Activated effector memory CD4-positive, alpha-beta T cell treated with Interleukin-2 at 50 U/mL for 16 hours (primary cell): Measurements from ENCODE around the gene UBE2U.

Experiments used
- DNase-seq: peaks from one replicate; pipeline ENCODE4 v3.0.0-alpha.2; 2020

Gene UBE2U

DNA sequence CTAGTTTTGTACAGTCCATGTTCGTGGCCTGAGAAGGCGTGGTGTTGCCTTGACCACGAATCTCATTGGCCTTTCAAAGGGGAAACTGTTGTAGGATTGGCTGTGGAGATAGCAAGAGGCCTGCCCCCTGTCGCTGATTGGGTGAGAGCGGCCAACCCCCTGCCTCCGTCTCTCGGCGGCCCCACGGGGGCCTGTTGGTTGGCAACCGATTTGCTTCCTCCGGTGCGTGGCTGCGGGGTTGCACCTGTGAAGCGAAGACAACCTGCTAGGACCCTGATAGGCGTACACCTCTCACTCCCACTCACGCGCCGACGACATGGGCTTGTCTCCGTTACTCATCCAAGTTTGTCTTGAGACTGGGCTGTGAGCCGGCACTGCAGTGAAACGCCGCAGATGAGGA is at the start of gene UBE2U:
TSS of gene UBE2U (plus strand) at position 204 of the 400 bp plus-strand sequence. CDS start 428 bp downstream, outside the sequence.
- DNase-seq, result no peak

- no peak for DNase-seq
Measured at GRCh38 chr1:64155278-64155677, 48.1 kb upstream of the UBE2U start.

DNA sequence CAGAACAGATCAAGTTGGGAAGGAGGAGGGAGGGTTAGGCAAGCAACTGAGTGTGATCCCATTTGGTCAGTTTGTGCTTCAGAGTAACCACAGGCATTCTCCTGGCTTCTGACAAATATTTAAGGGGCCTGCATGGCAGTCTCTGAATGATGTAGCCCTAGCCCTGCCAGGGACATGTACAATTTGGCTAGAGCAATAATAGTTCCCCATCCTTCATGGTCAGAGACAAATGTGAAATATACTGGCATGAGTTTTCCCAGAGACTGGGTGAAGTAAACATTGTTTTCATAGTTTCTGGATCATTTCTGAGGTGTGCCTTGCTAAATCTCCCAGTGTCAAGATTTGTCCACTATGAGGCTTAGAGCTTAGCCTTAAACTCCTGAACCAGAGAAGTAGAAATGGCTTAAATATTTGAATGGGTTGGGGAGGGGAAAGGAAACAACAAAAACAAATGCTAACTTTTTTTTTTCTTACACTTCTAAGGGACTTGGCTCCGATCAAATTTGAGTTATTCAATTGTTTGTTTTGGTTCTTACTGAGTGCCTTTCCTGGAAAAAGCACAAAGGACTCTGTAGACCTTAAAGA is 42.0 kb upstream of the UBE2U start:
- no peak for DNase-seq

DNA sequence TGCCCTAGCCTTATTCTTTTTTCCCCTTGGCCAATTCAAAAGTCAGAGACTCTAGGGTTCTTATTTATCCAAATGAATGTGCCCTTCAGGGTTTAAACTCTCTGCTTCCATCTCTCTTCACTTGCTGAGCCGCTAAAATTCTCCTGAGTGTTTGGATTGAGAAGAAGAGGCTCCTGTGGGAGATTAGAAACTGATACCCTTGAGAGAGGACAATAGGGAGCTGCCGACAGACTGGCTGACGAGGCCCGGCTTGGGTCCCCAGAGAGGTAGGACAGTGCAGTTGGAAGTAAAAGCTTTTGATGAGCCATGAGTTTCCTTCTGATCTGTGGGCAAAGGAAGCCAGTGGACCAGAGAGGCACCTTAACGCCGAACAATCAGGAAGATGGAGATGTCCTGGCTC is 41.3 kb upstream of the UBE2U start:
- DNase-seq, result no peak

DNA sequence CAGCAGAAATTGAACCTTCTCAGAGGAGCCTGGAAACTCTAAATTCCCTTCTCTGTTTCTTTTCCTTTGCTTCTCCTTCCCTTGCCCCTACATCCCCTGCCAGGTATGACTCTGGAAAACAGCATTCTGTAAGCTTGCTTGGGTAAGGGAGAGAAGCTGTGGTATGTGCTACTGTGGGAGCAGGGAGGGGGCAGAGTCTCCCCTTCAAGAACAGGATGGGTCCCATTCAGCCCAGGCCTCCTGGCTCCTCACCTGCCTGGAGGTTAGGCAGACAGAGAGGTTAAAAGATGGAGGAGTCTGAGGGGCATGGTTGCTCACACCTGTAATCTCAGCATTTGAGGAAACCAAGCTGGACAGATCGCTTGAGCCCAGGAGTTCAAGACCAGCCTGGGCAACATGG is 40.6 kb upstream of the UBE2U start:
- no peak for DNase-seq

- no peak for DNase-seq
Measured at GRCh38 chr1:64163431-64163830, 40.0 kb upstream of the UBE2U start.

- no peak for DNase-seq
Measured at GRCh38 chr1:64163970-64164369, 39.5 kb upstream of the UBE2U start.

DNA sequence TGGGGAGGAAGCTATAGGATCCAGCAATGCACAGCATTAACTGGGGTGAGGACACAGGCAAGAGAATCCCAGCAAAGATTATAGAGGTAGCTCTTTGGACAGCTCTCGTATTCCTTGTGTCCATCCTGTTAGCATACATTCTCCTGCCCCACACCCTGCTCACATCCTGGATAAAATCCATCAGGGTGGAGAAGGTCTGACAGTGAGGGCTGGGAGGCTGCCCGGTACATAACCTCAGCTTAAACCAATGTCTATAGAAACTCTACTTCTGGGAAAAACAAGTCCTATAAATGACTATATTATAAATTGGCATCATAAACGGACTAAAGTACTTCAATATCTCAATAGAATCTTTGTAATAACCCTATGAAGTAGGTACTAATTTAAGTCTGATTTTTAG is 36.8 kb upstream of the UBE2U start:
- DNase-seq, result no peak

DNA sequence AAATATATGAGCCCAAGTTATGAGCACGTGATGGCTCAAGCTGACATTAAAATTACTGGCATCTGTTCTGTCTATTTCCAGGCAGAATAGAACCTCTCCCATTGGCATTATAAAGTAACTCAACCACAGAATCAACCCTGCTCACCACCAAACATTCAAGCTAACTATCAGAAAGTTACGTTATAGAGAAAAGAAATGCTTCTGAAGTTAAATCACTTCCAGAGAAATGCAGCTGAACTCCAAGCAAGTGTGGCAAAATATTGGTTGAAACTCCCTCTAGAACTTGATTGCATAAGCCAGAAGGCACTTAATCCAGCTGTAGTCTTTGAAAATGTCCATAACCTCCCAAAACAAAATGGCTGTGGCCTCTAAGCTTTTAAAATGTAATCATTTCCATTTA is 36.2 kb upstream of the UBE2U start:
- DNase-seq, result no peak

DNA sequence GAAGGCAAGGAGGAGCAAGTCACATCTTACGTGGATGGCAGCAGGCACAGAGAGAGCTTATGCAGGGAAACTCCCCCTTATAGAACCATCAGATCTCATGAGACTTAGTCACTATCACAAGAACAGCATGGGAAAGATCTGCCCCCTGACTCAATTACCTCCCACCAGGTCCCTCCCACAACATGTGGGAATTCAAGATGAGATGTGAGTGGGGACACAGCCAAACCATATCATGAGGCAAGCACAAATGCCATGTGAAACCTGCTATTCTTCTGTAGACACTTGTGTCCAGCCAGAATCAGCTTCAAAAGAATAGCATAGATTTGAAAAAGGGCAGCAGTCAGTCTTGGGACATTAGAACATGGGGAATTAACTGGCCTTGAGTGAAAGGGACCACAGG is 32.2 kb upstream of the UBE2U start:
- no peak for DNase-seq

- no peak for DNase-seq
Measured at GRCh38 chr1:64171797-64172281, 31.6 kb upstream of the UBE2U start.

GRCh38 chr1:64172458-64172983 is 30.9 kb upstream of the UBE2U start:
- DNase-seq, result no peak

GRCh38 chr1:64173336-64173940 is 30.0 kb upstream of the UBE2U start:
- DNase-seq, result no peak

DNA sequence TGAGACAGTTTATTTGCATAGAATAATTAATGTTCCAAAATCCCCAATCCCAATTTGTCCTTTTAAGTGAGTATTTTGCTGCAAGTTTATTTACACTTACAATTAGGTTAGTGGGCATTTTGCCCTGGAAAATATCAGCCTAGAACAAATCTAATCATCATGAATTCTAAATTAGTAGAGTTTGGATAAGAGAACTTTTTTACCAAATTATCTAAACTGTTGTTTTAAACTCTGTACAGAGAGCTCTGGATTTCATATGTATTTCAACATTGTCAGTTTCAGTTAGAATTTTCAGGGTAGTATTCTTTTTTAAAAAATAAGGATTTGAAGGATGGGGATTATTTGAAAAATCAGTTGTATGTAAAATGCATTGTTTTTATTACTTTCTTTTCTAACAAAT is 27.8 kb upstream of the UBE2U start:
- DNase-seq, result no peak

DNA sequence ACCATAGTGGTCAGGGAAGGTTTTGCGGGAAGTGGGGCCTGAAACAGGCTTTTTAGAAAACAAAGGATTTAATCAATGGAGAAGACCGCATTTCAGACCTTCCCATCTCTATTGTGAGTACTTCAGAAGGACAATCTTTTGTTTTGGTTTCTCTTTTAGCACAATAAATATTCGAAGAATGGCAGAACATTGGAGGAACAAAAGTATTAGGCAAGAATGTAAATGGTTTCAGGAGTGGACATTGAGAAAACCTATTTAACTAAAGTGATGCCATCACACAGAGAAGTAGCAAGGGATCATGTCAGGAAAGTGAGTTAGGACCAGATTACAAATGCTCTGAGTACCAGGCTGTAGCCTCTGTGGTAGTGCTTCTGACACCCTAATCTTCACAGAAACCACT is 26.8 kb upstream of the UBE2U start:
- no peak for DNase-seq

GRCh38 chr1:64179588-64179987 is 23.8 kb upstream of the UBE2U start:
- DNase-seq, result no peak

- DNase-seq, result no peak
Measured at GRCh38 chr1:64182207-64182606, 21.2 kb upstream of the UBE2U start.

DNA sequence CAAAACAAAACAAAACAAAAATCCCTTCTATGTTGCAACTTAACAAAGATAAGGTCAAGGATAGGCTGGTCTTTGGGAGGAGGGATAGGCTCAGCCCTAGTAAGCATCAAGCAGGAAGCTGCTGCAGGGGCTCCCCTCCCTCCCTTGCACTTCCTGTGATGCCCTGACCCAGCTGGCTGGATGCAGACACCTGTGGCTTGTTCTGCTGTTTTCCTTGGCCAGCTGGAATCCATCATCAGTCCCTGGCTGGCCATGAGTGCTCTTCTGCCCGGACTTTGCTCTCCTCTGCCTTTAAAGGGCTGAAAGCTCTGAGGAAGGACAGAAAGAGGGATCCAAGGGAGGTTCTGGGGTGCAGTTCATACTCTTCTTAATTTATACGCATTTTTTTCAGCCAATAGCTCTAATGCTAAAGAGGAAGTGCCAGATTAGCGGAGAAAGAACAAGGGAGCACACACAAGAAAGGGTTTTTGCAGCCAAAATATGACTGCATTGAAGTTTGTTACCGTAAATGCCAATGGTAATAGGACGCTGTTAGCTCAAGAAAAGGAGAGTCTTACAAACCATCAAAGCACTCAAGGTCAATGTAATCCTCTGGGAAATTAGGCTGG is 19.9 kb upstream of the UBE2U start:
- DNase-seq, result no peak

GRCh38 chr1:64184003-64184440 is 19.4 kb upstream of the UBE2U start:
- DNase-seq, result no peak

- no peak for DNase-seq
Measured at GRCh38 chr1:64186138-64186897, 17.1 kb upstream of the UBE2U start.

DNA sequence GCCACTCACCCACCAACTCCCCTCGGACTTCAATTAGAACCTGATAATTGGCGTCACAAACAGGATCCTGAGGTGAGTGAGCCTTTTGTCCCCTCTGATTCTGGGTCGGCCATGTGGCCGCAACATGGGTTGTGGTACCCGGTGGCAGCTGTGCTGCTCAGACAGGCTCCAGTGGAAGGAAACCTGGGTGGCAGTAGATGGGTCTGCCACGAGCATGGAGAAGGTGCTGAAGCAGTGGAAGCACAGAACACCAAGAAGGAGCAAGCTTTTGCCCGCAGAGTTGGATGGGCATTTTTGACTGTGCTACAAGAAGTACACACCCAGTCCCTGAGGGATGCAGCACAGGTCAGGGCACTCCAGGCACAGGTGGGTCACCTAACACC is 16.5 kb upstream of the UBE2U start:
- no peak for DNase-seq

GRCh38 chr1:64187646-64188045 is 15.8 kb upstream of the UBE2U start:
- no peak for DNase-seq

GRCh38 chr1:64192290-64192689 is 11.1 kb upstream of the UBE2U start:
- no peak for DNase-seq
